HEK293 (cell line): ENCODE data around the gene TRAM2.

Source experiments
- CTCF ChIA-PET: fragments of 350-600 bp; formaldehyde crosslinking; extraction: SDS; loops from one replicate; lab custom pipeline; 2021; ENCODE audit warnings: antibody characterized with exemption; lab: Yijun Ruan, JAX
- POLR2A ChIA-PET: fragments of 300-600 bp; formaldehyde crosslinking; extraction: SDS; loops from one replicate; lab custom pipeline; 2020; ENCODE audit warnings: antibody characterized with exemption, inconsistent platforms; lab: Yijun Ruan, JAX
- H3K27ac ChIP-seq: fragments of 200-500 bp; sonication (Bioruptor generic); 2 replicates; pipeline ENCODE4 v1.5.1; 2014; ENCODE audit warnings: low read depth, low read length, control low read depth, inconsistent platforms; ENCODE audit errors: extremely low read depth
- H3K36me3 ChIP-seq, 2 experiments: fragments of 200-500 bp in 1 of 2; sonication (Bioruptor generic) in 1 of 2; 1 replicate in 1 of 2; 2 replicates in 1 of 2; pipeline ENCODE4 v1.5.1; 2014 to 2017; ENCODE audit warnings: inconsistent platforms in 2 of 2, low read length in 2 of 2; ENCODE audit not compliant: control insufficient read depth in 2 of 2, insufficient read depth in 1 of 2
- H3K4me1 ChIP-seq: fragments of 200-500 bp; sonication (Bioruptor generic); 2 replicates; pipeline ENCODE4 v1.5.1; 2014; ENCODE audit warnings: mild to moderate bottlenecking, low read length, inconsistent platforms; ENCODE audit not compliant: control insufficient read depth, insufficient read depth
- H3K4me3 ChIP-seq: 2 replicates; pipeline ENCODE4 v1.5.1; 2011; ENCODE audit warnings: low read depth, mild to moderate bottlenecking, control low read depth, low read length, moderate library complexity
- H3K9me3 ChIP-seq: fragments of 200-500 bp; sonication (Bioruptor generic); 2 replicates; pipeline ENCODE4 v1.5.1; 2014; ENCODE audit warnings: low read depth, low read length, inconsistent platforms; ENCODE audit not compliant: control insufficient read depth, insufficient read depth
- EGR2 ChIP-seq: fragments of 450-650 bp; formaldehyde crosslinking; IDR thresholded peaks from 2 replicates; pipeline ENCODE4 v1.5.1; 2016; ENCODE audit warnings: low read depth, missing biosample characterization, missing genetic modification characterization
- FEZF1 ChIP-seq: fragments of 450-650 bp; formaldehyde crosslinking; IDR thresholded peaks from 2 replicates; pipeline ENCODE4 v1.5.1; 2016; ENCODE audit warnings: missing biosample characterization, missing genetic modification characterization
- GLIS2 ChIP-seq: fragments of 450-650 bp; formaldehyde crosslinking; IDR thresholded peaks from 2 replicates; pipeline ENCODE4 v1.5.1; 2016; ENCODE audit warnings: missing biosample characterization, missing genetic modification characterization
- MZF1 ChIP-seq: fragments of 450-650 bp; formaldehyde crosslinking; IDR thresholded peaks from 2 replicates; pipeline ENCODE4 v1.5.1; 2017; ENCODE audit warnings: missing biosample characterization, missing genetic modification characterization, borderline replicate concordance
- SCRT1 ChIP-seq: fragments of 450-650 bp; formaldehyde crosslinking; IDR thresholded peaks from 2 replicates; pipeline ENCODE4 v1.5.1; 2016; ENCODE audit warnings: missing biosample characterization, missing genetic modification characterization, borderline replicate concordance
- SCRT2 ChIP-seq: fragments of 450-650 bp; formaldehyde crosslinking; IDR thresholded peaks from 2 replicates; pipeline ENCODE4 v1.5.1; 2016; ENCODE audit warnings: missing biosample characterization, missing genetic modification characterization
- ZNF138 ChIP-seq: fragments of 450-650 bp; formaldehyde crosslinking; IDR thresholded peaks from 2 replicates; pipeline ENCODE4 v1.5.1; 2016; ENCODE audit warnings: missing biosample characterization, missing genetic modification characterization, borderline replicate concordance
- ZNF169 ChIP-seq: fragments of 450-650 bp; formaldehyde crosslinking; IDR thresholded peaks from 2 replicates; pipeline ENCODE4 v1.5.1; 2016; ENCODE audit warnings: missing biosample characterization, missing genetic modification characterization
- ZNF202 ChIP-seq: fragments of 450-650 bp; formaldehyde crosslinking; IDR thresholded peaks from 2 replicates; pipeline ENCODE4 v1.5.1; 2016; ENCODE audit warnings: missing biosample characterization, missing genetic modification characterization, borderline replicate concordance
- ZNF214 ChIP-seq: fragments of 450-650 bp; formaldehyde crosslinking; IDR thresholded peaks from 2 replicates; pipeline ENCODE4 v1.5.1; 2017; ENCODE audit warnings: missing biosample characterization, mild to moderate bottlenecking, missing genetic modification characterization, borderline replicate concordance
- ZNF324 ChIP-seq: fragments of 450-650 bp; formaldehyde crosslinking; IDR thresholded peaks from 2 replicates; pipeline ENCODE4 v1.5.1; 2016; ENCODE audit warnings: missing biosample characterization, missing genetic modification characterization
- ZNF366 ChIP-seq: fragments of 450-650 bp; formaldehyde crosslinking; conservative IDR thresholded peaks from 2 replicates; pipeline ENCODE4 v1.5.1; 2016; ENCODE audit warnings: missing biosample characterization, missing genetic modification characterization
- ZNF473 ChIP-seq: fragments of 450-650 bp; formaldehyde crosslinking; IDR thresholded peaks from 2 replicates; pipeline ENCODE4 v1.5.1; 2017; ENCODE audit warnings: missing biosample characterization, missing genetic modification characterization
- ZNF555 ChIP-seq: fragments of 450-650 bp; formaldehyde crosslinking; conservative IDR thresholded peaks from 2 replicates; pipeline ENCODE4 v1.5.1; 2017; ENCODE audit warnings: missing biosample characterization, mild to moderate bottlenecking, missing genetic modification characterization, inconsistent platforms
- ZNF785 ChIP-seq: fragments of 450-650 bp; formaldehyde crosslinking; IDR thresholded peaks from 2 replicates; pipeline ENCODE4 v1.5.1; 2016; ENCODE audit warnings: missing biosample characterization, missing genetic modification characterization
- TF ChIP-seq, protein P1 (sequence below): fragments of 450-650 bp; formaldehyde crosslinking; IDR thresholded peaks from 2 replicates; pipeline ENCODE4 v1.5.1; 2016; ENCODE audit warnings: missing biosample characterization, missing genetic modification characterization
- TF ChIP-seq, protein P2 (sequence below): fragments of 450-650 bp; formaldehyde crosslinking; IDR thresholded peaks from 2 replicates; pipeline ENCODE4 v1.5.1; 2016; ENCODE audit warnings: missing biosample characterization, missing genetic modification characterization
- TF ChIP-seq, protein P3 (sequence below): fragments of 450-650 bp; formaldehyde crosslinking; IDR thresholded peaks from 2 replicates; pipeline ENCODE4 v1.5.1; 2017; ENCODE audit warnings: missing biosample characterization, missing genetic modification characterization
- TF ChIP-seq, protein P4 (sequence below): fragments of 450-650 bp; formaldehyde crosslinking; IDR thresholded peaks from 2 replicates; pipeline ENCODE4 v1.5.1; 2016; ENCODE audit warnings: missing biosample characterization, missing genetic modification characterization
- TF ChIP-seq, protein P5 (sequence below): fragments of 450-650 bp; formaldehyde crosslinking; IDR thresholded peaks from 2 replicates; pipeline ENCODE4 v1.5.1; 2017; ENCODE audit warnings: missing biosample characterization, missing genetic modification characterization
- TF ChIP-seq, protein P6 (sequence below): fragments of 450-650 bp; formaldehyde crosslinking; IDR thresholded peaks from 2 replicates; pipeline ENCODE4 v1.5.1; 2016; ENCODE audit warnings: missing biosample characterization, missing genetic modification characterization

TRAM2 gene

DNA sequence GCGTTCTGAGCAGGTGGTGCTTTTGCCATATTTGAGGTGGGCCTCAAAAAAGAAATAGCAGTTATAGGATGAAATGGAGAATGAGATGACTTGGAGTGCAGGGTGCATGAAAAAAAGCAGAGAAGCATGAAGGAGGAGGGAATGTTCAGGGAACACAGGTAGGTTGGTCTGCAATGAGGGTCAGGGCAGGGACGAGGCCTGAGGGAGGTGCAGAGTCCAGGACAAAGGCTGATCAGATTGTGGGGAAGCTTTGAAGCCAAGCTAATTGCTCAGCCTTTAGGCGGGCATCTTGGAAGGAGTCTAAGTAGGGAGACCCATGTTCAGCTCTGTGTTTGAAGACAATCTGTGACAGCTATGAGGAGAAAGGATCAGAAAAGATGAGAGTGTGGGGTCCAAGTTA lies 12.0 kb downstream of the TRAM2 start:
- H3K4me3 ChIP-seq, result no peak overlapping the region
- ChIA-PET POLR2A (no interaction called here), CTCF (no interaction called here)
- H3K9me3 ChIP-seq, result no peaks in the 10 kb centered on the region
- TF ChIP-seq GLIS2 (no peak), ZNF555 (tag by site-specific recombination) (no peak), SCRT1 (tag by site-specific recombination) (no peak), ZNF214 (tag by site-specific recombination) (no peak), ZNF366 (tag by site-specific recombination) (no peak), ZNF138 (tag by site-specific recombination) (no peak), FEZF1 (tag by site-specific recombination) (no peak), ZNF473 (tag by site-specific recombination) (no peak), ZNF169 (tag by site-specific recombination) (no peak), SCRT2 (no peak), ZNF785 (tag by site-specific recombination) (no peak), ZNF324 (tag by site-specific recombination) (no peak)
- TF ChIP-seq, protein P1, sequence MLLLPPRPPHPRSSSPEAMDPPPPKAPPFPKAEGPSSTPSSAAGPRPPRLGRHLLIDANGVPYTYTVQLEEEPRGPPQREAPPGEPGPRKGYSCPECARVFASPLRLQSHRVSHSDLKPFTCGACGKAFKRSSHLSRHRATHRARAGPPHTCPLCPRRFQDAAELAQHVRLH (tag by site-specific recombination), result no peak
- TF ChIP-seq, protein P2, sequence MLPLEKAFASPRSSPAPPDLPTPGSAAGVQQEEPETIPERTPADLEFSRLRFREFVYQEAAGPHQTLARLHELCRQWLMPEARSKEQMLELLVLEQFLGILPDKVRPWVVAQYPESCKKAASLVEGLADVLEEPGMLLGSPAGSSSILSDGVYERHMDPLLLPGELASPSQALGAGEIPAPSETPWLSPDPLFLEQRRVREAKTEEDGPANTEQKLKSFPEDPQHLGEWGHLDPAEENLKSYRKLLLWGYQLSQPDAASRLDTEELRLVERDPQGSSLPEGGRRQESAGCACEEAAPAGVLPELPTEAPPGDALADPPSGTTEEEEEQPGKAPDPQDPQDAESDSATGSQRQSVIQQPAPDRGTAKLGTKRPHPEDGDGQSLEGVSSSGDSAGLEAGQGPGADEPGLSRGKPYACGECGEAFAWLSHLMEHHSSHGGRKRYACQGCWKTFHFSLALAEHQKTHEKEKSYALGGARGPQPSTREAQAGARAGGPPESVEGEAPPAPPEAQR (tag by site-specific recombination), result no peak
- H3K27ac ChIP-seq, result no peak overlapping the region
- H3K36me3 ChIP-seq, result no peaks in the 10 kb centered on the region
- H3K4me1 ChIP-seq, result peaks cover 4% of the 10 kb centered on the region

DNA sequence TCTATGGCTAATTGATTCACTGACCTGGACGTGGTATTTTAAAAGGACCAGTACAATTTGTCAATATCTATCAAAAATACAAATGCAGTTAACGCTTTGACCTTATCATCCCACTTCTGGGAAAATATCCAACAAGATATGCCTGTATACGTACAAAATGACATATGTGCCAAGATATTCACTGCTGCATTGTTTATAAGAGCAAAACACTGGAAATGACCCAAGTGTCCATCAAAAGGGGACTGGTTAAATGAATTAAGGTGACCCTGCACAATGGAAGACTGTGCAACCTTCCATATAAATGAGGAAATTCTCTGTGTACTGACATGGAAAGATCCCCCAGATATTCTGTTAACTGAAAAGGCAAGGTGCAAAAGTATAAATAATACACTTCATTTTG lies 13.9 kb downstream of the TRAM2 start:
- no peak overlapping the region for H3K4me3 ChIP-seq
- no peaks in the 10 kb centered on the region for H3K36me3 ChIP-seq
- no peak overlapping the region for H3K27ac ChIP-seq
- no peaks in the 10 kb centered on the region for H3K9me3 ChIP-seq
- TF ChIP-seq SCRT2 (no peak), MZF1 (tag by site-specific recombination) (peak; percentile 94; the same call in 1 of the 2 replicates), ZNF202 (tag by site-specific recombination) (no peak), EGR2 (no peak)
- TF ChIP-seq, protein P3, sequence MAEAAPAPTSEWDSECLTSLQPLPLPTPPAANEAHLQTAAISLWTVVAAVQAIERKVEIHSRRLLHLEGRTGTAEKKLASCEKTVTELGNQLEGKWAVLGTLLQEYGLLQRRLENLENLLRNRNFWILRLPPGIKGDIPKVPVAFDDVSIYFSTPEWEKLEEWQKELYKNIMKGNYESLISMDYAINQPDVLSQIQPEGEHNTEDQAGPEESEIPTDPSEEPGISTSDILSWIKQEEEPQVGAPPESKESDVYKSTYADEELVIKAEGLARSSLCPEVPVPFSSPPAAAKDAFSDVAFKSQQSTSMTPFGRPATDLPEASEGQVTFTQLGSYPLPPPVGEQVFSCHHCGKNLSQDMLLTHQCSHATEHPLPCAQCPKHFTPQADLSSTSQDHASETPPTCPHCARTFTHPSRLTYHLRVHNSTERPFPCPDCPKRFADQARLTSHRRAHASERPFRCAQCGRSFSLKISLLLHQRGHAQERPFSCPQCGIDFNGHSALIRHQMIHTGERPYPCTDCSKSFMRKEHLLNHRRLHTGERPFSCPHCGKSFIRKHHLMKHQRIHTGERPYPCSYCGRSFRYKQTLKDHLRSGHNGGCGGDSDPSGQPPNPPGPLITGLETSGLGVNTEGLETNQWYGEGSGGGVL (tag by site-specific recombination), result no peak
- TF ChIP-seq, protein P4, sequence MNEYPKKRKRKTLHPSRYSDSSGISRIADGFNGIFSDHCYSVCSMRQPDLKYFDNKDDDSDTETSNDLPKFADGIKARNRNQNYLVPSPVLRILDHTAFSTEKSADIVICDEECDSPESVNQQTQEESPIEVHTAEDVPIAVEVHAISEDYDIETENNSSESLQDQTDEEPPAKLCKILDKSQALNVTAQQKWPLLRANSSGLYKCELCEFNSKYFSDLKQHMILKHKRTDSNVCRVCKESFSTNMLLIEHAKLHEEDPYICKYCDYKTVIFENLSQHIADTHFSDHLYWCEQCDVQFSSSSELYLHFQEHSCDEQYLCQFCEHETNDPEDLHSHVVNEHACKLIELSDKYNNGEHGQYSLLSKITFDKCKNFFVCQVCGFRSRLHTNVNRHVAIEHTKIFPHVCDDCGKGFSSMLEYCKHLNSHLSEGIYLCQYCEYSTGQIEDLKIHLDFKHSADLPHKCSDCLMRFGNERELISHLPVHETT, result no peak
- TF ChIP-seq, protein P5, sequence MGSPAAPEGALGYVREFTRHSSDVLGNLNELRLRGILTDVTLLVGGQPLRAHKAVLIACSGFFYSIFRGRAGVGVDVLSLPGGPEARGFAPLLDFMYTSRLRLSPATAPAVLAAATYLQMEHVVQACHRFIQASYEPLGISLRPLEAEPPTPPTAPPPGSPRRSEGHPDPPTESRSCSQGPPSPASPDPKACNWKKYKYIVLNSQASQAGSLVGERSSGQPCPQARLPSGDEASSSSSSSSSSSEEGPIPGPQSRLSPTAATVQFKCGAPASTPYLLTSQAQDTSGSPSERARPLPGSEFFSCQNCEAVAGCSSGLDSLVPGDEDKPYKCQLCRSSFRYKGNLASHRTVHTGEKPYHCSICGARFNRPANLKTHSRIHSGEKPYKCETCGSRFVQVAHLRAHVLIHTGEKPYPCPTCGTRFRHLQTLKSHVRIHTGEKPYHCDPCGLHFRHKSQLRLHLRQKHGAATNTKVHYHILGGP (tag by site-specific recombination), result no peak
- TF ChIP-seq, protein P6, sequence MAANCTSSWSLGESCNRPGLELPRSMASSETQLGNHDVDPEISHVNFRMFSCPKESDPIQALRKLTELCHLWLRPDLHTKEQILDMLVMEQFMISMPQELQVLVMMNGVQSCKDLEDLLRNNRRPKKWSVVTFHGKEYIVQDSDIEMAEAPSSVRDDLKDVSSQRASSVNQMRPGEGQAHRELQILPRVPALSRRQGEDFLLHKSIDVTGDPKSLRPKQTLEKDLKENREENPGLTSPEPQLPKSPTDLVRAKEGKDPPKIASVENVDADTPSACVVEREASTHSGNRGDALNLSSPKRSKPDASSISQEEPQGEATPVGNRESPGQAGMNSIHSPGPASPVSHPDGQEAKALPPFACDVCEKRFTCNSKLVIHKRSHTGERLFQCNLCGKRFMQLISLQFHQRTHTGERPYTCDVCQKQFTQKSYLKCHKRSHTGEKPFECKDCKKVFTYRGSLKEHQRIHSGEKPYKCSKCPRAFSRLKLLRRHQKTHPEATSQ, result no peak
- TF ChIP-seq, all 188 proteins: peak for 1
- H3K4me1 ChIP-seq, result no peaks in the 10 kb centered on the region
- ChIA-PET POLR2A (no interaction called here), CTCF (interaction anchor here (0.7 kb wide), 1 partner anchor 13 kb away, joined by 3 read pairs; no protein-coding TSS in a partner anchor)
